NCI-H1694 treated with DMSO at 0.1 percent for 48 hours (cell line): Measurements from ENCODE around the gene THSD4.

Experiments
- DNase-seq: peaks from one replicate; lab custom pipeline; 2025; lab: John Stamatoyannopoulos, UW

THSD4 gene

GRCh38 chr15:71329497-71330260, 214.4 kb downstream of the THSD4 start:
- DNase-seq, result no peak

- no peak for DNase-seq
These were observed 215.4 kb downstream of the THSD4 start for GRCh38 chr15:71330638-71331162.

DNA sequence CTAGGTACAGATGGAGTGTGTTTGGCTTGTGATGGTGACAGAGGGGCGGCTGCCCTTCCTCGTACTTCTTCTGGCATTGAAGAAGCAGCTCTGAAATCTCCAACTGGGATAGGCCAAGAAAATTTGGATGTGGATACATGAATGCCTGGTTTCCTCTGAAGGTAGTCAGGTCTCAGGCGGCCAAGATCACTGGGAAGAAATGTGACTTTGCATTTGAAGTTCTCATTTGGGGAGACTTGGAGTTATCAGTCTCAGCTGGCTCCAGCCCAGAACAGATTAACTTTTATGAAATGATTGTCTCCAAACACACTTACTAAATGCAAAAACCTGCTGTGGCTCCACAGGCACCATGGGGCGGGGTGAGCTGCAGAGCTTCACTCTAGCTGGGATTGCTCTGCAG, 215.9 kb downstream of the THSD4 start:
- no peak for DNase-seq

- no peak for DNase-seq
These were observed 217.2 kb downstream of the THSD4 start for GRCh38 chr15:71332431-71333004.

GRCh38 chr15:71333136-71333700, 217.9 kb downstream of the THSD4 start:
- no peak for DNase-seq

DNA sequence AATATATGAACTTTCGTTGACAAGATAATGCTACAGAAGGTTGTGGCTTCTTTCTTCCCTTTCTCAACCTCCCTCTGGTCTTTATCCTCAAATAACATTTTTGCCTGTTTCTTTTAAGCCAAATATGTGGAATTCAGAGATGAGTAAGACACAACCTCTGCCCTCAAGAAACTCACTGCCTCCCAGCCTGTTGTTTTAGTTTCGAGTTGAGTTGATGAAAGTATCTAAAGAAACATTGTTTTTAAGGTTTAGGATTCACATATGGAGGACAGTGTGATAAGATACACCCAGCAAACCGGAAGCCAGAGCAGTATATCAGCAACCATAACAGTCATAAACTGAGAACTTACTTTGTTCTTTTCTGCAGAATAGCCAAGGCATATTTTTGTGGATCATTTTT, 218.6 kb downstream of the THSD4 start:
- DNase-seq, result no peak

- no peak for DNase-seq
These were observed 219.2 kb downstream of the THSD4 start for GRCh38 chr15:71334434-71334833.

GRCh38 chr15:71334873-71335272, 219.6 kb downstream of the THSD4 start:
- no peak for DNase-seq

DNA sequence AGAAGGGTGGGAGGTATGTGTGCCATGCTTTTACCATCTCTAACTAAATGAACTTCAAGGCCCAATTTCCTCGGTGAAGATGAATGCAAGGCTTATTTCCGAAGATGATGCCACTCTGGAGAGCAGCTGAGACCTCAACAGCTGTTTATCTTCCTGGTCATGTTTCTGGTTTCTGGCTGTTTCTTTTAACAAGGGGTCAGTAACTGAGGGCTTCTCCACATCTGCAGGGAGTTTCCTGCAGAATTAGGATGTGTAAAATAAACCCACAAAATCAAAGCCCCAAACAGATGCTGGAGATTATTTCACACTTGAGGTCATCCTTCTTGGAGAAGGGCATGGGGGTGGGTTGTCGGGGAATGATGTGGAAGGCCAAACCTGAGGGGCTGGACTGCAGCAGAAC, 220.3 kb downstream of the THSD4 start:
- DNase-seq, result no peak

GRCh38 chr15:71336671-71337070, 221.4 kb downstream of the THSD4 start:
- DNase-seq, result no peak

GRCh38 chr15:71337197-71337845, 222.1 kb downstream of the THSD4 start:
- DNase-seq, result no peak

DNA sequence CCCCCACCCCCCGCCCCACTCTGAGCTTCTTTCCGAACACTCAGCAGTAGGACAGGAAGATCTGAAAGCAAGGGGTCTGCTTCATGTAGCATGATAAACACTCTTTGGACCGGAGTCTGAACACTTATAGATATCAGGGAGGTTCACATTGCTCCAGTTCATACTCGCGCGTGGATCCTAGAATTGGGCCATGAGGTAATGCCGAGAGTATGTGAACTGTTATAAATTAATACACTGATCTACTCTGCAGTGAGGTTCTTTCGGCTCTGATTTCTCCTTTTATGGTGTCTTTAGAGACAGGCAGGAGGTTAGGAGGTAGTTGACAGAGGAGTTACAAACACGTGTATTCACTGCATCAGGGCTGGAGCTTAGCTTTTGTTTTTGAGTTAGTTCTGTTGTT, 223.0 kb downstream of the THSD4 start:
- no peak for DNase-seq

- DNase-seq, result no peak
These were observed 223.7 kb downstream of the THSD4 start for GRCh38 chr15:71338827-71339542.

DNA sequence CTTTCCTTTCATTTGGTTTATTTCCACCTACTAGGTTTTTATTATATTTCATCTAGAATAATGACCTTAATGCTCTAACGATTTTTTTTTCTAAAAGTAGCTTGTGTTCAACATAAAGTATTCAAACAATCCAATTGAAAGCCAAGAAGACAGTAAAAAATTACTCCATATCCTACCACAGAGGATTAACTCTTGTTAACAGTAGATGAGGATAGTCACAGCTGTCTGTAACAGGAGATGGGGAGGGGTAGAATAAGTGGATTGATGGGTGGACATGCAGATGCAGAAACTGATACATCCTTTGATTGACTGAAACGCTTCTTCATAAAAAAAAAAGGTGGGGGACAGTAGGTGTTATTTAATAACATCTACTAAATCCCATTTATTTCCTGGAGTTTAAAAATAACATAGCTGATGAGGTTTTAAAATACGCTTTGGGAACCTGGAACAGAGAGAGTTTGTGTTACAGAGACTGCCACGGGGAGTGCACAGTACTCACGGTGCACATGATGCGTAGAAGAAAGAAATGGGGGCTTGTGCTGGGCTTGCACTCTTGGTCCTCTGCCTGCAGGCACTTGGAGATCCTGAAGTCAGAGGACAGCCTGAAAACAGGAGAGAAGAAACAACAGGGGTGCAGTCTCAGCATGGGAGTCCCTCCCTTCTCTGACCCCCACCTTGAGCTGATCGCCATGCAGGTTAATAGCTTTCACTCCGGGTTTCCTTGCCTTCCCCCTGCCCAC, 226.7 kb downstream of the THSD4 start:
- DNase-seq, result no peak

GRCh38 chr15:71342658-71343057, 227.4 kb downstream of the THSD4 start:
- DNase-seq, result no peak

- DNase-seq, result no peak
These were observed 229.0 kb downstream of the THSD4 start for GRCh38 chr15:71344316-71344715.

DNA sequence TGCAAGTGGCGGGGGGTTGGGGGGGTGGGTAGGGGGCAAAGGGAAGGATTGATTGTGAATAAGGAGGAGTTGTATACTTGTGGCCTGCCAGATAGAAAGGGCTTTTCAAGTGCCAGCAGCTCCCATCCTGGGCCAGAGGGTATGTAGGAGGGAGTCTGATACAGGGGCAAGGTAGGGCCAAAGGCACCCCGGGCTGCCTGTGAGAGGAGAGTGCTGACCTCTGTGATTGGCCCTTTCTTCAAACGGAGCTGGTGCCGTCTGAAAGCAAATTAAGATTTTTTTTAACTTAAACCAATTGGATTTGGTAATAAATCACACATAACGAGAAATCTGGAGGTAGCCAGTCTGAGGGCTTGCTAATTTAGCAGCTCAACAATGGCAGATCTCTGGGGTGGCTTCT, 229.9 kb downstream of the THSD4 start:
- DNase-seq, result no peak

- no peak for DNase-seq
These were observed 231.2 kb downstream of the THSD4 start for GRCh38 chr15:71346464-71346863.

GRCh38 chr15:71348597-71348996, 233.3 kb downstream of the THSD4 start:
- DNase-seq, result no peak

GRCh38 chr15:71349336-71349735, 234.1 kb downstream of the THSD4 start:
- DNase-seq, result no peak

GRCh38 chr15:71349736-71350526, 234.7 kb downstream of the THSD4 start:
- DNase-seq, result no peak
